NCI-H187 treated with DMSO at 0.1 percent for 48 hours (cell line): ENCODE data around the gene HEXIM1.

ENCODE experiments used
- DNase-seq: peaks from one replicate; lab custom pipeline; 2025; lab: John Stamatoyannopoulos, UW

The HEXIM1 gene, protein sequence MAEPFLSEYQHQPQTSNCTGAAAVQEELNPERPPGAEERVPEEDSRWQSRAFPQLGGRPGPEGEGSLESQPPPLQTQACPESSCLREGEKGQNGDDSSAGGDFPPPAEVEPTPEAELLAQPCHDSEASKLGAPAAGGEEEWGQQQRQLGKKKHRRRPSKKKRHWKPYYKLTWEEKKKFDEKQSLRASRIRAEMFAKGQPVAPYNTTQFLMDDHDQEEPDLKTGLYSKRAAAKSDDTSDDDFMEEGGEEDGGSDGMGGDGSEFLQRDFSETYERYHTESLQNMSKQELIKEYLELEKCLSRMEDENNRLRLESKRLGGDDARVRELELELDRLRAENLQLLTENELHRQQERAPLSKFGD

GRCh38 chr17:45148183-45149036, at the start of gene HEXIM1:
Gene HEXIM1, plus strand, starts transcription at chr17:45148475. Its CDS starts 716 bp downstream, at chr17:45149191.
- peak; percentile 97 for DNase-seq

DNA sequence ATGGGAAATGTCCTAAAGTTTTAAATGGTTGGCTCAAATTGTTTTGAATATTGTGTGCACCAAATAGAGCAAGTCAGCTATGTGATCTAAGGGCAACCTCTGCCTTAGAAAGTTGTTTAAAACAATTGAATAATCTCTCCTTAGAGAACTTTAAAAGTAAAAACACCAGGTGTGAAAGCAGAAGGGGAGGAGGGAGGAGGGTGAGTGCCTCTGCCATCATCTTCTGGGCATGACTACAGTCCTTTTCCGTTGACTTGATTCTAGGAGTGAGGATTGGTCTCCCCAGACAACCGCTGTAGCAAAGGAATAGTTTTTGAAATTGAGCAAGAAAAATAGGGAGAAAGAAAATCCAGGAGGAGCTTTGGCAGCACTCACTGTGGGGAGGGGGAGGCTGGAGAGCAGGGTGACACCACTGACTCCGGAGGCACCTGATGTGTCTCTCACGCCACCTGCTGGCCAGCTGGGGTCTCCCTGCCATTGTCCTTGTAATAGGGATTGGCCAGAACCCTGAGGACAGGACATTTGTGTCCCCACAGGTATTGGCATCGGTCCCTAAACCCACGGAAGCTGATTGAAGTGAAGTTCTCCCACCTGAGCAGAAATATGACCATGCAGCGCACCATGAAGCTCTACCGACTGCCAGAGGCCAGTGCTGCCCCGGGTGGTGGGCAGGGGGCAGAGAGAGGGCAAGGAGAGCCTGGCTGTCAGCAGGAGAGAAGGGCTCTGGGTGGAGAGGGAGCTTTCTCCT, 49.2 kb upstream of the HEXIM1 start:
- no peak for DNase-seq

DNA sequence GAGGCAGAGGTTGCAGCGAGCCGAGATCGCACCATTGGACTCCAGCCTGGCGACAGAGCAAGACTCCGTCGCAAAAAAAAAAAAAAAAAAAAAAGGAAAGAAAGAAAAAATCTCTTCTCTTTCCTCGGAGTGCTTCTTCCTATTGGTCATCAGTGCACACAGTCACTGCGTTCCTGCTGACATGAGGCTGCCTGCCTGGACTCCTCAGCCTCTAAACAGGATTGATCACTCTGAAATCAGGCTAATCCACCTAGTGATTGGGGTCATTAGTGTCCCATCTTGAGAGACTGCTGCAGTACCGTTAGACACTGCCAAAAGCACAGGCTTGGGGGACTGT, 46.8 kb upstream of the HEXIM1 start:
- no peak for DNase-seq

- DNase-seq = no peak
Observed at GRCh38 chr17:45101883-45102811, 46.1 kb upstream of the HEXIM1 start.

DNA sequence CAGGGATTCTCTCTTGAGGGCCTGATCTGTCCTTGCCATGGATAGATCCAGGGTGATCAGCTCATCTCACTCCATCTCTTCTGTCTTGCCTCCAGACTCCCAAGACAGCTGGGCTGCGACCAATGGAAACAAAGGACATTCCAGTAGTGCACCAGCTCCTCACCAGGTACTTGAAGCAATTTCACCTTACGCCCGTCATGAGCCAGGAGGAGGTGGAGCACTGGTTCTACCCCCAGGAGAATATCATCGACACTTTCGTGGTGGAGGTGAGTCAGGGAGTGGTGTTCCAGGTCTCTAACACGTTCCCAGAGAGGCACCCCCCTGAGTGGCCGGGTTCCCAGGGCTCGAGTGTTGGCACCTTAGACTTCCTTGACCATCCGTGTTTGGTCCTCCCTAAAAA, 45.4 kb upstream of the HEXIM1 start:
- DNase-seq = no peak

DNA sequence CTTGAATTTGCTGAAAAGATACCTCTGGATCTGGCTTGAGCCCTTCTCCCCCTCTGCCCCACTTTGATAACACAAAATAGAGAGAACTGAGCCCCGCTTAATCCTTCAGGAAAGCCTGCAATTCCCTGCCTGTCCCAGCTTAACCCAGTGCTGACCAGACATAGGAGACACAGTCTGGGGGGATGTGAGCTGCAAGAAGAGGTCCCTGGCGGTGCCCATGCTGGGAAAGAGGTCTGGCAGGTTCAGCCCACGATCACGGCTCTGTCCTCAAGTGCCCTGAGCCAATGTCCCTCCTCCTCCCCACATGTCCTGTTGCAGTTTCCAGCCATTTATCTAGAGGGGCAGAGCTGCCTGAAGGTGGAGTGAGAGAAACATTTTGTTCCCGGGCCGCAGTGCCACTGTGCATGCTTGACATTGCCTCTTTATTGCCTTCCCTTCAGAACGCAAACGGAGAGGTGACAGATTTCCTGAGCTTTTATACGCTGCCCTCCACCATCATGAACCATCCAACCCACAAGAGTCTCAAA, 44.9 kb upstream of the HEXIM1 start:
- no peak for DNase-seq

DNA sequence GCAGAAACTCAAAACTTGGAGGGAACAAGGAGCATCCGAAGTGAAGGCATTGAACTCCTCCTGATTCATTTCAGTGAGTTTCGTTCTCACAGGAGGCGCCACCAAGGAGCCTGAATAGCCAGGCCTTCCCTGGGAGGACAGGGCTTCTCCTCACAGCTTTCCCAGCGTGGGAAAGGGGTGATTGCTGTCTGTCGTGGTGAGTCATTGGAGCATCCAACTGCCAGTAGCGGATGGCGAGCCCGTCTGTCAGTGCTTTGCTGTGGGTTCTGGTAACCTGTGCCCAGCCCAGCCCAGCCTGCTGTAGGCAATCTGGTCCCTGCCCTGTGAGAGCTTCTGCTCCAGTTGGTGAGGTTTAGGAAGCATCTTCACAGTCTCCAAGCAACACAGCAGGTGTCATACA, 44.2 kb upstream of the HEXIM1 start:
- no peak for DNase-seq

- DNase-seq = no peak
Observed at GRCh38 chr17:45104497-45104896, 43.8 kb upstream of the HEXIM1 start.

DNA sequence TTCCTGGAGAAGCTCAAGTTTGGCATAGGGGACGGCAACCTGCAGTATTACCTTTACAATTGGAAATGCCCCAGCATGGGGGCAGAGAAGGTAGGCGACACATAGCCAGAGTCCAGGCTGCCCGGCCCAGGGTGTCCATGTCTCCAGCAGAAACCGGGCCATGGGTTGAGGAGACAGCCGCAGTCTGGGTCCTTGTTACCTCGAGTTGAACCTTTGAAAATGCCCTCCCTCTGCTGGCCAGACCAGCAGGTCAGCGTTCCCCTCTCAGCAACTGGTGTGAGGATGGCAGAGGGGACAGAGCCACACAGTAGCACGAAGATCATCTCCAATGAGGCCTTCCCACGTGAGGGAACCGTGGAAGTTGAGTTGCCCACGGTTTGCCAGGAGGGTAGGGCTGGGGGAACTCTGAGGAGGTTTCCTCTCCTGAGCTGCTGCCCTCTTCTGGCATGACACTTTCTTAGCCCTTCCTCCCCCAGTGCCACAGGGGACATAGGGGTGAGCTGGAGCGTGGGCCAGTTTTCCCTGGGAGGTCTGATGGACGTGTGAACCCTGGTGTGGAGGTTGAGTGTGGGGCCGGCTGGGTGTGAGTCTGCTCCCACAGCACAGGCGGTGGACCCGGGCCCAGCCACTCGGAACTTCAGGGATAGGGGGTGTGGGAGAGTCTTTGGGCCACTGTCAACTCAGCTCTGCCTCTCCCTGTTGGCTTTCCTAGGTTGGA, 43.2 kb upstream of the HEXIM1 start:
- DNase-seq = no peak

- DNase-seq = no peak
Observed at GRCh38 chr17:45106096-45106495, 42.2 kb upstream of the HEXIM1 start.

GRCh38 chr17:45106582-45106981, 41.7 kb upstream of the HEXIM1 start:
- no peak for DNase-seq

GRCh38 chr17:45107293-45108010, 40.8 kb upstream of the HEXIM1 start:
- no peak for DNase-seq

- no peak for DNase-seq
Observed at GRCh38 chr17:45108051-45108450, 40.2 kb upstream of the HEXIM1 start.

GRCh38 chr17:45108595-45109521, 39.4 kb upstream of the HEXIM1 start:
- DNase-seq = no peak

DNA sequence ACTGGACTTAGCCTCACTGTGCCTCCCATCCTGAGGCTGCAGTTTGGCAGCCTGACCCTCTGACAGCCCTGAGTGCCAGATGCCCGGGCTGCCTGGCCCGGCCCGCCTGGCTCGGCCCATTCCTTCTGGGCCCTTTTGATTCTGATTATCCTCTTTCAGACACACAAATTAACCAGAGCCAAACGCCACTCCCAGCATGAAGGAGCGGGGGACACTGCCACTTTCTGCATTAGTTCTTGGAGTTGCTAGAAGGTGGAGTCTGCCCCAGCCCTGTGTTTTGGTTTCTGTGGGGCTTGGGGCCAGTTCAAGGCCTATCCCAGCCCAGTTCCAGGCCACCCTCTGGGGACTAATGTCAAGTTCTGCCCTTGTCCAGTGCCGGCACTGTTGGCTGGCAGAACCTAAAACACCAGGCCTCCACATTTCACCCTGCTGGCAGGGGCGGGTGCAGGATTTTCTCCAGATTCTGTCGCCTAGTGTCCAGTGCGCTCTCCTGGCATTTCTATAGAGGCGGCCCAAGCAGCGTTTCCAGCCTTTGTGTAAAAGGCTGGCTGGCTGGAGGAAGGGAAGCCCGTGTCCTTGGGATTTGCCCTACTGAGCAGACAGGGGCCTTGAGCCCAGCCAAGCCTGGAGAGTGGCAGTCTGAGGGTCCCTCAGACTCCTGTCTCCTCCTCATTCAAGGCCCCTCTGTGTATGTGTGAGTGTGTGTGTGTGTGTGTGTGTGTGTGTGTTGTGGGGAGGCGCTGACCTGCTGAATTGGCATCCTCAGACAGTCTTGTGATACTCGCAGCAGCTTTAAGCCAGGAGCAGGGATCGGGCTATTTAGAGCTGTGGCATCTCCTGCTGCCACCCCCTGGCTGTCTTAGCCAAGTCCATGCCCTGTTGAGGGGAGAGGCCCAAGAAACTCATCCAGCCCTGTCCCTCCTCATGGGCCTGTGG, 37.3 kb upstream of the HEXIM1 start:
- no peak for DNase-seq

DNA sequence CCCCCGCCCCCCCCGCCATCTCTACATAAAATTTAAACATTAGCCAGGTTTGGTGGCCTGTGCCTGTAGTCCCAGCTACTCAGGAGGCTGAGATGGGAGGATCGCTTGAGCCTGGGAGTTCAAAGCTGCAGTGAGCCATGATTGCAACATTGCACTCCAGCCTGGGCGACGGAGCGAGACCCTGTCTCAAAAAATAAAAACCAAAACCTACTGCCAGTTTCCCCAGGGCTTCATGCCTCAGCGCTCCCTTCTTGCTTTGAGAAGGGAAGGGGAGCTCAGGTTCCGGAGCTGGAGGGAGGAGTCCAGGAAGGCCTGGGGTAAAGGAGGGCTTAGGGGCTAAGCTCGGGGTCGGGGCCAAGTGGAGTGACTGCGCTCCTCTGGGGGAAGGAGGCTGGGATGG, 36.4 kb upstream of the HEXIM1 start:
- DNase-seq = no peak

- no peak for DNase-seq
Observed at GRCh38 chr17:45112559-45113423, 35.5 kb upstream of the HEXIM1 start.
